VCaP (cell line): ENCODE measurements around the gene TMEM63B.

Experiments
- H3K27ac ChIP-seq: fragments of 450-650 bp; 2 replicates; pipeline ENCODE4 v1.5.1; 2017
- CTCF ChIP-seq: fragments of 450-650 bp; conservative IDR thresholded peaks from 2 replicates; pipeline ENCODE4 v1.5.1; 2017; ENCODE audit warnings: mild to moderate bottlenecking, moderate library complexity

TMEM63B gene

DNA sequence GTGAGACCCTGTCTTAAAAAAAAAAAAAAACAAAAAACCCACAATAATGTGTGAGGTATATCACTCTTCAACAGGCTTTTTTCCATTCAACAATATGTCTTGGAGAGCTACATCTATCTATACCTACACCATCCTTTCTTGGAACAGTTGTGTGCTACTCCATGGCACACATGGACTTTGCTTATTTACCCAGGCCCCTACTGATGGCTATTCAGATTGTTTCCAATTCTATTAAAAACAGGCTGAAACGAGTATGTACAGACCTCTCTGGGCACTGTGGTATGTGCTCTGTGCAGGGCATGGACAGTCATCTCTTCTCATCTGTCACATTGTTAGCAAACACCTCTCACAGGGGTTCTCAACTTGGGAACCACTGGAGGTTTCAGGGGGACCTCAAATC, 28.2 kb upstream of the TMEM63B start:
- H3K27ac ChIP-seq: no peak overlapping the region; the same call in 1 of the 2 replicates
- no peak for TF ChIP-seq CTCF

DNA sequence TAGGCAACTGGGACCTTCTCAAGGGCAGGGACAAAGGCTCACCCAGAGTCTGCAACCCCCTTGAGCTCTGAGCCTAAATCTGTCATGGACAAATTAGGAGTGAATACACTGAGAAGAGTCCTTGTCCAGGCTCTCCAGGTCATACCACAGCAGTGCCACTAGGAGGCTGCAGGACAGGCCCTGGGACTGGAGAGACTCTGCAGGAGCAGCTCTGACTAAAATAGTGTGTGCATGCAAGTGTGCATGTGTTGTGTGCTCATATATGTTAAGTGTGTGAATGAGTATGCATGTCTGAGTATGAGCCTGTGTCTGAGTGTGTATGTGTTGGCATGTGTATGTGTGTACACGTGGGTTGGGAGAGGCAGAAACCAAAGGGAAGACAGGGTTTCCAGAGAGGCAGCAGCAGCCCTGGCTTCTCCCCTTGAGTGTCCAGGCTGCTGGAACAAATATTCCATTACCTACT, 27.2 kb upstream of the TMEM63B start:
- no peak overlapping the region for H3K27ac ChIP-seq
- TF ChIP-seq CTCF: peak; percentile 81

DNA sequence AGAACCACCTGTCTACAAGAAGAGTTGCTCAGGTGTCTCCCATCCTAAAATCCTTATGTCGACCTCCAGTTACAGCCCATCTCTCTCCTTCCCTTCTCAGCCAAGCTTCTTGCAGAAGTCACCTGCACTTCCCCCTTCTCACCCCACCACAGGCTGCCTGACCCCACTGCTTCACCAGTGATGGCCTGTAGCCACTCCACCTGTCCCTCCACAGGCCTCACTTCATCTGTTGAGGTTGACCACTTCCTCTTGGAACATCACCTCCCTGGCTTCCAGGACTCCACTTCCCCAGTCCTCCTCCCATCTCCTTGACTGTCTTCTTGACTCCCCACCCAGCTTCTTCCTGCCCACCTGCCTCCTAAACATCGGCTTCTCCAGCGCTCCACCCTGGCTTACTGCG, 25.5 kb upstream of the TMEM63B start:
- TF ChIP-seq CTCF: no peak
- peak overlapping the region; percentile 17; the same call in 1 of the 2 replicates for H3K27ac ChIP-seq

GRCh38 chr6:44102527-44102926, 24.8 kb upstream of the TMEM63B start:
- no peak for TF ChIP-seq CTCF
- H3K27ac ChIP-seq: peak overlapping the region; percentile 17; the same call in 1 of the 2 replicates

DNA sequence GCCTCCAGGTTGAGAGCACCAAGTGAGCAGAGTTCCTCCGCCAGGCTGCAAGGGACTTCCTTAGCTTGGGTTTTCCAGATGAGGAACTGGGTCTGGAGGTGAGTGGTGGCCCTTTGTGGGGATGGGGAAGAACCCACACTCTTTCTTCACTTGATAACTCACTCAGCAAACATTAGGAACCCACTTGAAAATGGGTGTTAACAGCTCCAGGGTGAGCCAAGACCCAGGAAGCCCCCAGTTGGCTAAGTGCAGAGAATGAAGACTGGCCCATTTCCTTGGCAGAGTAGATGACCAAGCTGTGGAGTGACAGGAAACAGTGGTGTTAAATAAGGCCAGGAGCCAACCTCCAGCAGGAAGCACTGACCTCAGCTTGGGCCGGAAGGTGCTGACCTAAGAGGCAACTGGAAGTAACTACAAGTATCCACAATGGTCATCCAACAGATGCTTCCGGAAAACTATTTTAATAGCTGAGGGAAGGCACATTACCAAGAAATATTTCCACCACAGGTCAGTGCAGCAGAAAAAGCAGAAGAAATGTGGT, 22.8 kb upstream of the TMEM63B start:
- H3K27ac ChIP-seq: no peak overlapping the region
- TF ChIP-seq CTCF: no peak

- peak overlapping the region; percentile 71 for H3K27ac ChIP-seq
- TF ChIP-seq CTCF: no peak
Observed at GRCh38 chr6:44105146-44105545, 22.2 kb upstream of the TMEM63B start.

- H3K27ac ChIP-seq: peak overlapping the region; percentile 71
- no peak for TF ChIP-seq CTCF
Observed at GRCh38 chr6:44105993-44106740, 21.2 kb upstream of the TMEM63B start.
